ENCODE data around the gene PTPRN. TPM values are rescaled to one million over a fixed set of nuclear protein-coding genes. Genes with fewer than 3 reads are reported as not detected.

The PTPRN gene
- total RNA-seq, 1 donor from 2014 or later, result 4.1 TPM

DNA sequence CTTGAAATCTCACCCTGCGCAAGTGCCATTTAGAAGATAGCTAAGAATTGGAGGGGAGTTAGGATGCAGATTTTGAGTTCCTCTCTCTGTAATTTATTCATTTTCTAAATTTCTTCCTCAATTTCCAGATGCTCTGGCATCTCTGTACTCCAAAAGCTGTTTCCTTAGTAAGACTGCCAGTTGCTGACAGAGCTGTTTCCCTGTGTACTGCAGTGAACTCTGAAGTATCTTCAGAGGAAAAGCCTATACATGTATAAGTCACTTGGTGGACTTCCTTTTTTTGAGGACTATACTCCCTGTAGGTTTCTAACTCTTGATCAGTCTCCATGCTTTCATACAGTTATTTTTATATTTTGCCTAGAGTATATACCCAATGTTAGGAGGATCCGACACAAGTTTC, 24.9 kb upstream of the PTPRN start:
- peaks cover 97% of the 10 kb centered on the region for H3K27me3 Mint-ChIP-seq (ENCODE audit: low read depth)
- TF ChIP-seq, protein P1, sequence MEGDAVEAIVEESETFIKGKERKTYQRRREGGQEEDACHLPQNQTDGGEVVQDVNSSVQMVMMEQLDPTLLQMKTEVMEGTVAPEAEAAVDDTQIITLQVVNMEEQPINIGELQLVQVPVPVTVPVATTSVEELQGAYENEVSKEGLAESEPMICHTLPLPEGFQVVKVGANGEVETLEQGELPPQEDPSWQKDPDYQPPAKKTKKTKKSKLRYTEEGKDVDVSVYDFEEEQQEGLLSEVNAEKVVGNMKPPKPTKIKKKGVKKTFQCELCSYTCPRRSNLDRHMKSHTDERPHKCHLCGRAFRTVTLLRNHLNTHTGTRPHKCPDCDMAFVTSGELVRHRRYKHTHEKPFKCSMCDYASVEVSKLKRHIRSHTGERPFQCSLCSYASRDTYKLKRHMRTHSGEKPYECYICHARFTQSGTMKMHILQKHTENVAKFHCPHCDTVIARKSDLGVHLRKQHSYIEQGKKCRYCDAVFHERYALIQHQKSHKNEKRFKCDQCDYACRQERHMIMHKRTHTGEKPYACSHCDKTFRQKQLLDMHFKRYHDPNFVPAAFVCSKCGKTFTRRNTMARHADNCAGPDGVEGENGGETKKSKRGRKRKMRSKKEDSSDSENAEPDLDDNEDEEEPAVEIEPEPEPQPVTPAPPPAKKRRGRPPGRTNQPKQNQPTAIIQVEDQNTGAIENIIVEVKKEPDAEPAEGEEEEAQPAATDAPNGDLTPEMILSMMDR (conservative IDR thresholded peaks at IDR 0.05), result no peak

DNA sequence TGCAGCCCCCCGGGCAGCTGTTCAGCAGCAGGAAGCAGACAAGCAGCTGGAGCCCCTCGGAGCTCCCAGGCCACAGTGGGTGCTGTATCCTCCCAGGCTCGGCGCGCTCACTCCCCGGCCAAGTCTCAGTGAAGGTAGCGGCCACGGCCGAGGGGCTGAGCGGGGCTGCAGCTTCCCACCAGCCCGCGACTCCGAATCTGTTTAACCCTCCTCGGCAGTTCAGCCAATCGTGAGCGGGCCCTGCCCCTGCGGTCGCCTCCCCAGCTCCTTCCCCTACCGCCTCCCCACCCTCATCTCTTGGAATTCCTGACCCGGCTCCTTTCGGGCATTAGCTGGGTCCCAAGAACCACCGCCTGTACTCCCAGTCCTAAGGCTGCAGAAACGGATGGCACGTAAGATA, 23.3 kb upstream of the PTPRN start, which contains the start of gene RESP18:
TSS of gene RESP18 (minus strand) at position 203 of the 400 bp plus-strand sequence.
- Mint-ChIP-seq H3K27me3 (ENCODE audit: low read depth) (peaks cover 97% of the 10 kb centered on the region), H3K4me1 (peaks cover 3% of the 10 kb centered on the region), H3K27ac (ENCODE audit: unreplicated experiment) (no peak within 1 kb of the TSS), H3K36me3 (ENCODE audit: low read depth) (no peaks in the 10 kb centered on the region), H3K9me3 (no peaks in the 10 kb centered on the region), H3K4me3 (no peak within 1 kb of the TSS)
- TF ChIP-seq, protein P1 (conservative IDR thresholded peaks at IDR 0.05), result no peak
- no peak for DNase-seq (ENCODE audit: low read depth, low spot score)

More for the DNA sequence above, 24.9 kb upstream of the PTPRN start:
- no peaks in the 10 kb centered on the region for H3K36me3 Mint-ChIP-seq (ENCODE audit: low read depth)
- H3K4me1 Mint-ChIP-seq, result peaks cover 3% of the 10 kb centered on the region
- H3K9me3 Mint-ChIP-seq, result no peaks in the 10 kb centered on the region
- no peak for DNase-seq (ENCODE audit: low read depth, low spot score)
- H3K4me3 Mint-ChIP-seq, result no peak overlapping the region
- H3K27ac Mint-ChIP-seq (ENCODE audit: unreplicated experiment), result no peak overlapping the region

DNA sequence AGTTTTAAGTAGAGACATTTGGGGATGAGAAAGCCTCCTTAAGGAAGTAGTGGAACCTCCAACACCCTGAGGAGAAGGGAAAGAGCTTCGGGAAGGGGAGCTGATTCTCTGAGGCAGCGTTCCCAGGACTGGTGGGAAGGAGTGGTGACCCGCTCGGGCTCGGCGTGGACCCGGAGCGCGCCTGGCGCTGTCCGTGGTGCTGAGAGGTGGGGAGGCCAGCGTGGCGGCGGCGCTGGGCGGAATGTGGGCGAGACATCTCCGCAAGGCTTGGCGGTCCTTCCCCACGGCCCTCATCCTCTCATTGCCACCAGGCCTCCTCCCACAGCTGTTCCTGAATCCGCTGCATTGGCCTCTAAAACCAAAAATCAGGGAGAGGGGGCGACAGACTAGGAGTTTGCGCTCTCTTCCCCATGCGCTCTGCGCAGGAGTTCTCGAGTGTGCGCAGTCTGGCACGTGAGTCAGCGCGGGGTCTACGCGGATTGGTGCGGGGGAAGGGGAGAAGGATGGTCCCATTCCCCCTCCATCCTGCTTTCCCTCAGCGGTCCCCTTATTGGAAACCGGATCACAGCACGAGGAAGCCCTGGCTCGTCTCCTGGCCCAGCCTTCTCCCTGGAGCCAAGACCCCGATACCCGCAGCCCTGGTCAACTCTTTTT, 22.5 kb upstream of the PTPRN start:
- H3K9me3 Mint-ChIP-seq, result no peaks in the 10 kb centered on the region
- H3K27ac Mint-ChIP-seq (ENCODE audit: unreplicated experiment), result no peak overlapping the region
- TF ChIP-seq, protein P1 (conservative IDR thresholded peaks at IDR 0.05), result no peak
- peak; percentile 72 for DNase-seq (ENCODE audit: low read depth, low spot score)
- H3K27me3 Mint-ChIP-seq (ENCODE audit: low read depth), result peaks cover 100% of the 10 kb centered on the region
- H3K4me3 Mint-ChIP-seq, result no peak overlapping the region
- peaks cover 3% of the 10 kb centered on the region for H3K4me1 Mint-ChIP-seq
- H3K36me3 Mint-ChIP-seq (ENCODE audit: low read depth), result no peaks in the 10 kb centered on the region

DNA sequence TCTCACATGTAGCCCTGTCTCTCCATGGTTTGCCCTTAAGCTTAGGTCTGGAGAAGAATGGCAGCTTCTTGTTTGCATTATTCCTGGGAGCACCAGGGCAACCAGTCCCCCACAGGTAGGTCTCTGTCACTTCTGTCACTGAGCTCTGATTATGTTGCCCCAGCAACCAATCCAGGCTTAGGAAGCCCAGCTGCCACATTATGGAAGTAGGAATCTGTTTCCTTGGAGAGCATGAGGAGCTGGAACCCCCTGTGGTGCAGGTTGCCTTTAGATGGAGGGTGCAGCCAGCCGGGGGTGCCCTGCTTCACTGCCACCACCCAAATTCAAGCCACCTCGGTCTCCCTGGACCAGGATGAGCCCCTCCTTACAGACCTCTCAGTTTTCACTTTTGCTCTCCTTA, 18.5 kb upstream of the PTPRN start:
- Mint-ChIP-seq H3K4me1 (no peaks in the 10 kb centered on the region), H3K36me3 (ENCODE audit: low read depth) (no peaks in the 10 kb centered on the region), H3K27ac (ENCODE audit: unreplicated experiment) (no peak overlapping the region), H3K9me3 (no peaks in the 10 kb centered on the region), H3K27me3 (ENCODE audit: low read depth) (peaks cover 98% of the 10 kb centered on the region), H3K4me3 (no peak overlapping the region)
- DNase-seq (ENCODE audit: low read depth, low spot score), result no peak
- TF ChIP-seq, protein P1 (conservative IDR thresholded peaks at IDR 0.05), result no peak

GRCh38 chr2:219325657-219326315, 16.6 kb upstream of the PTPRN start:
- DNase-seq (ENCODE audit: low read depth, low spot score), result no peak
- no peak overlapping the region for H3K27ac Mint-ChIP-seq (ENCODE audit: unreplicated experiment)
- H3K4me1 Mint-ChIP-seq, result no peaks in the 10 kb centered on the region
- TF ChIP-seq, protein P1 (conservative IDR thresholded peaks at IDR 0.05), result no peak
- H3K36me3 Mint-ChIP-seq (ENCODE audit: low read depth), result no peaks in the 10 kb centered on the region
- no peak overlapping the region for H3K4me3 Mint-ChIP-seq
- peaks cover 96% of the 10 kb centered on the region for H3K27me3 Mint-ChIP-seq (ENCODE audit: low read depth)
- no peaks in the 10 kb centered on the region for H3K9me3 Mint-ChIP-seq

Data from neural crest cell (in vitro differentiated cells).